Esophagus muscularis mucosa (tissue), 4 donors: Measurements from ENCODE around the gene PCDH9. TPM values are rescaled to one million over a fixed set of nuclear protein-coding genes. Genes with fewer than 3 reads are reported as not detected.

Experiments
- DNase-seq: peaks from one replicate; pipeline ENCODE4 v3.0.0-alpha.2; 2017; ENCODE audit errors: extremely low spot score
- H3K27ac ChIP-seq, 4 donors: fragments of 200-600 bp; sonication (generic); replicated peaks in 1 of 4; 1 replicate in 3 of 4; 2 replicates in 1 of 4; pipeline ENCODE4 v1.5.1; 2016 to 2019; ENCODE audit warnings: mild to moderate bottlenecking in 1 of 4
- H3K27me3 ChIP-seq, 4 donors: fragments of 200-600 bp; sonication (generic); one replicate each; pipeline versions ENCODE4 v1.5.1 to v1.6.0; 2016 to 2019
- H3K36me3 ChIP-seq, 4 donors: fragments of 200-600 bp; sonication (generic); one replicate each; pipeline ENCODE4 v1.5.1; 2016 to 2019
- H3K4me1 ChIP-seq, 4 donors: fragments of 200-600 bp; sonication (generic); one replicate each; pipeline ENCODE4 v1.5.1; 2016 to 2019
- H3K4me3 ChIP-seq, 4 donors: fragments of 200-600 bp; sonication (generic); 1 replicate in 2 of 4; 2 replicates in 2 of 4; pipeline ENCODE4 v1.5.1; 2016 to 2019; ENCODE audit warnings: mild to moderate bottlenecking in 4 of 4, moderate library complexity in 1 of 4
- H3K9me3 ChIP-seq, 4 donors: fragments of 200-600 bp; sonication (generic); 1 replicate in 3 of 4; 2 replicates in 1 of 4; pipeline ENCODE4 v1.5.1; 2016 to 2019
- EP300 ChIP-seq: sonication (generic); formaldehyde crosslinking; IDR thresholded peaks from one replicate; pipeline ENCODE4 v1.6.1; 2017; ENCODE audit warnings: antibody characterized with exemption
- POLR2A ChIP-seq: fragments of 450-650 bp; IDR thresholded peaks from one replicate; pipeline ENCODE4 v1.6.1; 2017; ENCODE audit warnings: antibody characterized with exemption, moderate library complexity, mild to moderate bottlenecking, low read depth
- POLR2AphosphoS5 ChIP-seq, 2 donors: sonication (generic); formaldehyde crosslinking; IDR thresholded peaks; one replicate each; pipeline ENCODE4 v1.6.1; 2017; ENCODE audit warnings: antibody characterized with exemption in 2 of 2
- WGBS: methylation state at CpG from one replicate; pipeline ENCODE4 v1.1.5; 2018; 5-methylcytosine and 5-hydroxymethylcytosine counted together
- intact Hi-C: fragments of 100-400 bp; cut with DNase I; formaldehyde crosslinking; loops from one replicate; pipeline ENCODE4 v1.15.1; 2023
- total RNA-seq, 4 donors: library from RNA; depleted of rRNA; stranded (reverse); fragments of >200 nt; gene quantifications; one replicate each; pipeline versions ENCODE4 v1.1.0 to v1.2.1, GENCODE V29; 2016
- TF ChIP-seq, protein P1 (sequence below), 3 experiments: fragments of 200-600 bp in 2 of 3; fragments of 450-650 bp in 1 of 3; sonication (generic) in 2 of 3; IDR thresholded peaks; one replicate each; pipeline ENCODE4 v1.5.1; 2017 to 2019; ENCODE audit warnings: antibody characterized with exemption in 3 of 3, mild to moderate bottlenecking in 2 of 3, moderate library complexity in 1 of 3

Gene PCDH9
- total RNA-seq, 4 donors from 2014 or later = 33.8 to 81.8 (median 49.1) TPM

DNA sequence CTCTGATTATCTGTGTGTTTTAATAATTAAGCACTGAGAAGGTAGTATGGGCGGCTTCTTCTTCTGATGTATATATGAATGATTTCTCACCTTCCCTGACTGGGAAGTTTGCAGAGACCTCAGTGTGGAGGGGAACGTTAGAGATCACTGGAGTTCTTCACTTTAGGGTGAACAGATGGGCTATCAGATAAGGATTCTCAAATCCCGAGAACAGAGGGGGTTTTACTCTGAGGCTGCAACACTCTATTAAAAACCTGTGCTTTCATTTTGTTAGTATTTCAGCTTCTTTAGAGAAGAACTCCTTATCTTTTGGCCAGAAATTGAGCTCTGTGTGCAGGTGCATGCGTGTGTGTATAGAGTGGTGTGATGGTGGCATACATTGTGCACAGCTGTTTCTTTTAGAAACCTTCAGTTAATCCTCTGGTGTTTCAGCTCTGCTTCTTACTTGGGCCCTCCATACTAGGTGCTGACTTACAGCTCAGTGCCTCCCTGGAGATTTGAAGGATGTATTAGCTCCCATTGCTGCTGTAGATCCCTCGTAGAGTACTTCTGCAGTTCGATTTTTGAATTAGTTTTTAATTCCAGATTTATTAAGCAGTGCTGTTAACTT is 45.3 kb upstream of the PCDH9 start:
- no peaks in the 10 kb centered on the region for H3K4me1 ChIP-seq
- no peak for DNase-seq
- no peaks in the 10 kb centered on the region for H3K36me3 ChIP-seq
- H3K4me3 ChIP-seq = no peak overlapping the region
- H3K9me3 ChIP-seq = no peaks in the 10 kb centered on the region
- H3K27ac ChIP-seq = no peak overlapping the region
- intact Hi-C loops = no loop called here
- no peaks in the 10 kb centered on the region for H3K27me3 ChIP-seq
- 73% methylated on average over 6 of the region's 6 CpGs for WGBS
- TF ChIP-seq, protein P1, sequence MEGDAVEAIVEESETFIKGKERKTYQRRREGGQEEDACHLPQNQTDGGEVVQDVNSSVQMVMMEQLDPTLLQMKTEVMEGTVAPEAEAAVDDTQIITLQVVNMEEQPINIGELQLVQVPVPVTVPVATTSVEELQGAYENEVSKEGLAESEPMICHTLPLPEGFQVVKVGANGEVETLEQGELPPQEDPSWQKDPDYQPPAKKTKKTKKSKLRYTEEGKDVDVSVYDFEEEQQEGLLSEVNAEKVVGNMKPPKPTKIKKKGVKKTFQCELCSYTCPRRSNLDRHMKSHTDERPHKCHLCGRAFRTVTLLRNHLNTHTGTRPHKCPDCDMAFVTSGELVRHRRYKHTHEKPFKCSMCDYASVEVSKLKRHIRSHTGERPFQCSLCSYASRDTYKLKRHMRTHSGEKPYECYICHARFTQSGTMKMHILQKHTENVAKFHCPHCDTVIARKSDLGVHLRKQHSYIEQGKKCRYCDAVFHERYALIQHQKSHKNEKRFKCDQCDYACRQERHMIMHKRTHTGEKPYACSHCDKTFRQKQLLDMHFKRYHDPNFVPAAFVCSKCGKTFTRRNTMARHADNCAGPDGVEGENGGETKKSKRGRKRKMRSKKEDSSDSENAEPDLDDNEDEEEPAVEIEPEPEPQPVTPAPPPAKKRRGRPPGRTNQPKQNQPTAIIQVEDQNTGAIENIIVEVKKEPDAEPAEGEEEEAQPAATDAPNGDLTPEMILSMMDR (IDR thresholded peaks at IDR 0.05) = no peak
- TF ChIP-seq POLR2AphosphoS5 (IDR thresholded peaks at IDR 0.05) = no peak
- TF ChIP-seq POLR2A = no peak
- no peak for TF ChIP-seq EP300

DNA sequence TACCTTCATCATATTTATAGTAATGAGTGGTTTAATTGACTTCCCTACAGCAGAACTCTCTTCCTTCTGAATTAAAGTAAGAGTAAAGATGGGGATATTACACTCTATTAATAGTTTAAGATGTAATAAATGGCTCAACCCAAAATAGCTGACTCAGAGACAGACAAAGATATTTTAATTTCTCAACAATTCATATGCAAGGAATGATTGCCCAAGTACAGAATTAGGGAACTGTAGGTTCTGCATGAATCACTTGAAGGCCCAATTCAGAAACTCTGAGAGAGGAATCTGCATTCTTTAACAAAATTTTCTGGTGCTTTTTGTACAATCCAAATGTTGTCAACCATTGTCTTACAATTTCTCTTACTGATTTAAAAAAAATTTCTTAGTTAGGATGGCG is 42.9 kb upstream of the PCDH9 start:
- 87% methylated on average over 1 of the region's 1 CpG for WGBS
- intact Hi-C loops = no loop called here
- H3K27me3 ChIP-seq = no peaks in the 10 kb centered on the region
- no peak for DNase-seq
- H3K4me3 ChIP-seq = no peak overlapping the region
- no peaks in the 10 kb centered on the region for H3K36me3 ChIP-seq
- TF ChIP-seq, protein P1 (IDR thresholded peaks at IDR 0.05) = no peak
- TF ChIP-seq POLR2AphosphoS5 (IDR thresholded peaks at IDR 0.05) (no peak), EP300 (no peak), POLR2A (no peak)
- no peaks in the 10 kb centered on the region for H3K9me3 ChIP-seq
- H3K4me1 ChIP-seq = no peaks in the 10 kb centered on the region
- H3K27ac ChIP-seq = no peak overlapping the region

DNA sequence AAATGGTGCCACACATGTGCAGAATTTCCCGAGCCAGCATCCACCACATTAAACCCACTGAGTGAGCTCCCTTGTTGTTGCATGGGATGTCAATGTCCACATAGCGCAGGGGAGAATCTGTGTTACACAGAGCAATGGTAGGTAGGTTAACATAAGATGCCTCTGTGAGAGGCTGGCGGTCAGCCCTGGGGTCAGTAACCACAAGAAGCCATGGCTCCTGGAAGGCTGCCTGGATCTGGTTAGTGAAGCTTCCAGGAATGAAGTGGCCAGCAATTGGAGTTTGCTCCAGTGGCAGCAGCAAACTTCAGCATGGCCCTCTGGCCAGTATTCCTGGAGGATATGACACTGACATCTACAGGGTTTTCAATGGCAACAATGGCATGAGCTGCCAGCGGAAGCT is 37.0 kb upstream of the PCDH9 start:
- Histone ChIP-seq H3K36me3 (no peaks in the 10 kb centered on the region), H3K4me3 (no peak overlapping the region), H3K9me3 (no peaks in the 10 kb centered on the region), H3K27me3 (no peaks in the 10 kb centered on the region), H3K27ac (no peak overlapping the region), H3K4me1 (no peaks in the 10 kb centered on the region)
- intact Hi-C loops = no loop called here
- WGBS = 100% methylated on average over 3 of the region's 4 CpGs
- no peak for TF ChIP-seq POLR2A
- TF ChIP-seq EP300 = no peak
- TF ChIP-seq, protein P1 (IDR thresholded peaks at IDR 0.05) = no peak
- TF ChIP-seq POLR2AphosphoS5 (IDR thresholded peaks at IDR 0.05) = no peak
- no peak for DNase-seq

DNA sequence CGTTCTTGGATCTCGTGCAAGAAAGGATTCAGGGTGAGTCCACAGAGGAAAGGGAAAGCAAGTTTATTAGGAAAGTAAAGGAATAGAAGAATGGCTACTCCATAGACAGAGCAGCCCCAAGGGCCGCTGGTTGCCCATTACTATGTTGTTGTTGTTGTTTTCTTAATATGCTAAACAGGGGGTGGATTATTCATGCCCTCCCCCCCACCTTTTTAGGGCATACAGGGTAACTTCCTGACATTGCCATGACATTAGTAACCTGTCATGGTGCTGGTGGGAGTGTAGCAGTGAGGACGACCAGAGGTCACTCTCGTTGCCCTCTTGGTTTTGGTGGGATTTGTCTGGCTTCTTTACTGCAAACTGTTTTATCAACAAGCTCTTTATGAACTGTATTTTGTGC is 29.1 kb upstream of the PCDH9 start:
- WGBS = 90% methylated on average over 5 of the region's 5 CpGs
- no peak for DNase-seq
- TF ChIP-seq EP300 = no peak
- TF ChIP-seq, protein P1 (IDR thresholded peaks at IDR 0.05) = no peak
- TF ChIP-seq POLR2A = no peak
- no peak for TF ChIP-seq POLR2AphosphoS5 (IDR thresholded peaks at IDR 0.05)
- no peaks in the 10 kb centered on the region for H3K36me3 ChIP-seq
- no peaks in the 10 kb centered on the region for H3K4me1 ChIP-seq
- H3K9me3 ChIP-seq = no peaks in the 10 kb centered on the region
- intact Hi-C loops = no loop called here
- H3K27ac ChIP-seq = no peak overlapping the region
- no peaks in the 10 kb centered on the region for H3K27me3 ChIP-seq
- H3K4me3 ChIP-seq = no peak overlapping the region

DNA sequence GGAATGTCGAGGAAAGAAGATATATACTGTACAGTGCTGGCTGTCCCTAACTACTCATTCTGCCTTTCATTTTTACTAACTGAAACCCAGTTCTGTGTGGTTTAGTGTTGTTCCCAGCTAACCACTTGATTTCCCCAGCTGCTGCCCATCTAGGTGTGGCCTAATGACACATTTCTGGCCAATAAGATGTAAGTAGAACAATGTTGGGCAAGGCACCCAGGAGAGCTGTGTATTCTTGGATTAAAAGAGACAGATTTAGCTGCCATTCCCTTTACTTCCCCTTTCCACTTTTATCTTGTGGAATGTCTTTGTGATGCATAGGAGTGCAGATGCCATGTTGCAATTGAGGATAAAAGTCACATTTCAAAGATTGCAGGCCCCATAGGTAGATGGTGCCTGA is 28.3 kb upstream of the PCDH9 start:
- no peak for DNase-seq
- no peaks in the 10 kb centered on the region for H3K36me3 ChIP-seq
- no peaks in the 10 kb centered on the region for H3K9me3 ChIP-seq
- no peaks in the 10 kb centered on the region for H3K4me1 ChIP-seq
- no peak overlapping the region for H3K27ac ChIP-seq
- H3K27me3 ChIP-seq = no peaks in the 10 kb centered on the region
- H3K4me3 ChIP-seq = no peak overlapping the region
- 79% methylated on average over 1 of the region's 1 CpG for WGBS
- intact Hi-C loops = no loop called here
- TF ChIP-seq POLR2A (no peak), POLR2AphosphoS5 (IDR thresholded peaks at IDR 0.05) (no peak), EP300 (no peak)
- TF ChIP-seq, protein P1 (IDR thresholded peaks at IDR 0.05) = no peak
